HG03460 (cell line): ENCODE measurements around the gene UHRF2.

Experiments
- ATAC-seq: cut with Tn5 transposase; IDR thresholded peaks from one replicate; pipeline ENCODE4 v1.9.1; 2021; ENCODE audit not compliant: unreplicated experiment

Gene UHRF2

DNA sequence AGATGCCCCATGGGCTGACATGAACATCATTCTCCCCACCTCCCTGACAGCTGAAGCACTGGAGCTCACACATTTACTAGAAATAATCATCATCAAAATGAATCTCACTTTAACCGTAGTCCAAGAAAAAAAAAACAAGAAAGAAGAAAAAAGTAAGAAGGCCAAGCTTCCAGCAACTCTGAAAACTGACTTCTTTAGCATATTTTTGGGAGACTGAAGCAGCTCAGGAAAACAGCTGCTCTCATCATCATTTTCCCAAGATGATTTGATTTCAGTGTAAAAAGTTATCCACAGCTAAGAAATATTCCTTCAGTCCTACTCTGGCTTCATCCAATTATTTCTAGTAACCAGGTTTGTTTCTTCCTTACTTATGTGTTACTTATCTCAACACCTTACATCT is 140.9 kb downstream of the UHRF2 start:
- ATAC-seq: no peak
